IPS-20b (cell line): ENCODE results near the gene NPRL2.

Experiments
- H3K27ac ChIP-seq: one replicate; pipeline ENCODE4 v1.5.1; 2013; ENCODE audit warnings: low read length
- H3K27me3 ChIP-seq: 2 replicates; pipeline ENCODE4 v1.6.1; 2013; ENCODE audit warnings: mild to moderate bottlenecking, low read length, inconsistent platforms; ENCODE audit not compliant: insufficient read depth
- H3K36me3 ChIP-seq: 2 replicates; pipeline ENCODE4 v1.6.1; 2013; ENCODE audit warnings: low read depth, mild to moderate bottlenecking, inconsistent platforms, low read length, moderate library complexity; ENCODE audit not compliant: insufficient read depth
- H3K4me1 ChIP-seq: 2 replicates; pipeline ENCODE4 v1.6.1; 2013; ENCODE audit warnings: mild to moderate bottlenecking, control low read depth, inconsistent platforms, low read length, moderate library complexity; ENCODE audit not compliant: insufficient read depth
- H3K4me3 ChIP-seq: 2 replicates; pipeline ENCODE4 v1.5.1; 2013; ENCODE audit warnings: mild to moderate bottlenecking, low read length, inconsistent platforms
- H3K9ac ChIP-seq: 2 replicates; pipeline ENCODE4 v1.6.1; 2013; ENCODE audit warnings: low read depth, mild to moderate bottlenecking, inconsistent platforms, low read length, moderate library complexity
- H3K9me3 ChIP-seq: 2 replicates; pipeline ENCODE4 v1.6.1; 2013; ENCODE audit warnings: mild to moderate bottlenecking, low read depth, low read length, inconsistent platforms; ENCODE audit not compliant: insufficient read depth

NPRL2 gene

DNA sequence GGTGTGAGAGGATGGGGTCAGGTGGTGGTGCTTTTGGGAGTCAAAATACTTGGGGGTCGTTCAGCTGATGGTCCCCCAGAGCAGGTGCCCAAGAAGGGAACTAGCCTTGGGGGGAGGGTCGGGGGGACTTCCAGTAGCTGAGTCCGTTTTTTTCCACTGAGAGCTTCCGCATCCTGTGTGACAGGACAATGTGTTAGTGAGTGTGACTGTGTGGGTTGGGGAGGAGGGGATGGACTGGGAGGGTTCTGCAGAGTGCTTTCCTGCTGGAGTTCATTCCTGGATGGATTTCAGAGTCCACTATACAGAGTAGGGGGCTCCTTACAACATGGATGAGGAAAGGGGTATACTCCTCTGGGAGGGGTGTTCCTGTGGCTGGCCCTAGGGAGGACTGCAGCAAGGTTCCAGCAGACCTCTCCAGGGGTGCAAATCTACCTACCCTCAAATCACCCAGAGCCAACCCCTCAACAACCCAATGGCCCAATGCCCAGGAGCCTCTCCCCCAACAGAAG is 27.4 kb downstream of the NPRL2 start:
- H3K27ac ChIP-seq: no peak overlapping the region
- no peaks in the 10 kb centered on the region for H3K27me3 ChIP-seq
- peak overlapping the region; percentile 100; the same call in 1 of the 2 replicates for H3K4me3 ChIP-seq
- no peaks in the 10 kb centered on the region for H3K9me3 ChIP-seq
- H3K9ac ChIP-seq: peak overlapping the region; percentile 99; the same call in 1 of the 2 replicates
- H3K36me3 ChIP-seq: peaks cover 35% of the 10 kb centered on the region
- peaks cover 7% of the 10 kb centered on the region; the same call in 1 of the 2 replicates for H3K4me1 ChIP-seq

DNA sequence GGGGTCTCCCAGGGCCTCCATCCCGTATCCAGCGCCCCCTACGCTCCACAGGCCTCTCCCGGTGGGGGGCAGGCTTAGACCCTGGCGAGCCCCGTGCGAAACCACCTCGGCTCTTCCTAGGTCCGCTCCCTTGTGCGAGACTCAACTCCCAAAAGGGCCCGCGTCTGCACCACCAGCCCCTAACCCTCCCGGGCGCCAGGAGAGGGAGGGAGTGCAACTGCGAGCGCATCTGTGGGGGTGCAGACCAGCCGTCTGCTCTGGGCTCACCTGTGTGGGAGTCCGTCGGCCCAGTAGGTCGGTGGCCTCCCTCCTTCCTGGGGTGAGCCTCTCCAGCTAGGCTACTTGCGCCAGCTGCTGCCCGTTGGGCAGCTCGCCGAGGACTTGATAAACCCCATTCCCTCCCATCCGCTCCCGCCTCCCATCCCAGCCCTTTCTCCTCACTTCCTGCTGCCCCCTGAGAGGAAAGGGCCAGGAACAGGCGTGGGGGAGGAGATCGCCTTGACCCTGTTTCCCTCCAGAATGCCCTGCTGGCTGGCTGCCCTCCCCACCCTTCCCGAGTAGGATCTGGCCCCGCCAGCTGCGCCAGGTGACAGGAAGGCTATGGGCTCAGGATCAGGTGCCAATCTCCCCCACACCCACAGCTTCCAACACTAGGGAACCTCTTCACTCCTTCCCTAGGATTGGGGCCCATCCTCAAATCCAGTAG is 28.0 kb downstream of the NPRL2 start, which contains the start of gene HYAL2:
Gene HYAL2, minus strand, starts transcription at position 360 of the 706 bp plus-strand sequence. CDS start 2,256 bp downstream, outside the sequence.
- H3K4me1 ChIP-seq: peaks cover 7% of the 10 kb centered on the region; the same call in 1 of the 2 replicates
- H3K36me3 ChIP-seq: peaks cover 41% of the 10 kb centered on the region

DNA sequence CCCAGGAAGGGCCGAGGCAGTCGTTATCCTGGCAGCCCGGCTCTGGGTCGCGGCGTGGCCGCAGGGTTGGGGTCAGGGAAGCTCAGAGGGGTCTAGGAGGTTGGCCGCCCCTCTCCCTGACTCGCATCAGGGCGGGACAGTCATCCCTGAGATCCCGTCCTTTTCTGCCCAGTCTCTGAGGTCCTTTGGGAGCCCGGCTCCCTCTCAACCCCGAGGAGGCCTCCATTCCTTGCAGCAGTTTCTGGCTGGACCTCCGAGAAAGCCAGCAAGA is 28.5 kb downstream of the NPRL2 start:
- H3K36me3 ChIP-seq: peaks cover 46% of the 10 kb centered on the region
- H3K4me3 ChIP-seq: peak overlapping the region; percentile 100
- no peaks in the 10 kb centered on the region for H3K9me3 ChIP-seq
- peak overlapping the region; percentile 99; the same call in 1 of the 2 replicates for H3K9ac ChIP-seq
- peaks cover 7% of the 10 kb centered on the region for H3K4me1 ChIP-seq
- no peaks in the 10 kb centered on the region for H3K27me3 ChIP-seq
- peak overlapping the region; percentile 91 for H3K27ac ChIP-seq

More for the DNA sequence above, 28.0 kb downstream of the NPRL2 start, which contains the start of gene HYAL2:
- Histone ChIP-seq H3K27ac (peak within 1 kb of the TSS; percentile 91), H3K9ac (peak within 1 kb of the TSS; percentile 99), H3K4me3 (peak within 1 kb of the TSS; percentile 100), H3K27me3 (no peaks in the 10 kb centered on the region), H3K9me3 (no peaks in the 10 kb centered on the region)

DNA sequence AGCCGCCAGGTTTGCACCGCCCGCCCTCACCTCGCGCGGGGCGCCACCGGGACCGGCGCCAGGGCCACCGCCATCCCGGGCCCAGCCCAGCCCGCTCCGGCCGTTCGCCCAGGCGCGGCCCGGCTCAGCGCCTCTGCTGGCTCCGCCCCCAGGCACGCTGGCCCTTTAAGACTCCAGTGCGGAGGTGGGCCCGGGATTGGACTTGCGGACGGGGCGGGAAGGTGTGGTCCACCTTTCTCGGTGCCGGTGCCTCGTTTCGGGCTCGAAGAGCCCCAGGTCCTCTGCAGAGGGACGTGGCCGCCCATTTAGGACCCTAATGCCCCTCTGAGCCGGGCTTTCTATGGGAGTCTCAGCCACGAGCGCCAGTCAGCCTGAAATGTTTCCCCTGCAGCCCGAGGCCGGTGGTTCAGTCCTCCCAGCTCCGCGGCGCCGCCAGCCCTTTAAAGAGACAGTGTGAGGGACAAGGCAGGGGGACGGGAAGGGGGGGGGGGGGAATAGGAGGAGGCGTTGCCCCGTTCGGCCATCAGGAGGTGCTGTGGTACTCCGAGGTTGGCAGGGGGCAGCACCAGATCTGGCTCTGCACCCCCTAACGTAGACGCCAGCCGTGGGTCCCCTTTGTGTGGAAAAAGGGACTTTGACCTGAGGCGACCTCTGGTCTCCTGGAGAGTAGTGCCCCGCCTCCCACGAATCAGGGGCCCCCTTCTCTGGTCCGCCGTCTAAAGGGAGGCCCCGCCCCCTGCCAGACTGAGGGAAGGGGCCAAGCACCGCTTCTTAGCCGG is 29.1 kb downstream of the NPRL2 start:
- H3K4me1 ChIP-seq: peaks cover 7% of the 10 kb centered on the region
- H3K27me3 ChIP-seq: no peaks in the 10 kb centered on the region
- no peaks in the 10 kb centered on the region for H3K9me3 ChIP-seq
- peak overlapping the region; percentile 91 for H3K27ac ChIP-seq
- peaks cover 51% of the 10 kb centered on the region for H3K36me3 ChIP-seq
- H3K4me3 ChIP-seq: peak overlapping the region; percentile 100
- peak overlapping the region; percentile 99 for H3K9ac ChIP-seq

DNA sequence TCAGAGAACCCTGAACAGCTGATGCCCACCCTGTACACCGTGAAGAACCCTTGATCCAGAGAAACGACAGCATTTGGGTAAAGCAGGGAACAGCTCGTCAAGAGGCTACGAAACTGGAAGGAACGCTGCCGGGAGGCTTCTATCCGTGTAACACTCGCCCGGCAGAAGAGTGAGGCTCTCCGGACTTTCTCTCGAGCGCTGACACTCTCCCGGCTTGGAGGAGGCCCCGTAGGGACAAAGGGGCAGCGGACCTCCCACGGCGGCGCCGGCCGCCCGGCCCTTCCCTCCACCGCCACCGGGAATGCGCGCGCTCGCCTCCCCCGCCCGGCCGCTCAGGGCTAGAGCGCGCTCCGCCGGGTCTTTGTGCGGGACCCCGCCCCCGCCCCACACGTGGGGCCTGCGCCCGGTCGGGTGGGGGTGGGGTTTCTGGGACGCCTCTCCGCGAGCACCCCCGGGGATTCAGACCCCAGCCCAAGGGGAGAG is 29.7 kb downstream of the NPRL2 start:
- Histone ChIP-seq H3K27ac (peak overlapping the region; percentile 91), H3K4me3 (peak overlapping the region; percentile 100), H3K36me3 (peaks cover 54% of the 10 kb centered on the region), H3K9me3 (no peaks in the 10 kb centered on the region), H3K27me3 (no peaks in the 10 kb centered on the region), H3K9ac (peak overlapping the region; percentile 99), H3K4me1 (peaks cover 7% of the 10 kb centered on the region)

DNA sequence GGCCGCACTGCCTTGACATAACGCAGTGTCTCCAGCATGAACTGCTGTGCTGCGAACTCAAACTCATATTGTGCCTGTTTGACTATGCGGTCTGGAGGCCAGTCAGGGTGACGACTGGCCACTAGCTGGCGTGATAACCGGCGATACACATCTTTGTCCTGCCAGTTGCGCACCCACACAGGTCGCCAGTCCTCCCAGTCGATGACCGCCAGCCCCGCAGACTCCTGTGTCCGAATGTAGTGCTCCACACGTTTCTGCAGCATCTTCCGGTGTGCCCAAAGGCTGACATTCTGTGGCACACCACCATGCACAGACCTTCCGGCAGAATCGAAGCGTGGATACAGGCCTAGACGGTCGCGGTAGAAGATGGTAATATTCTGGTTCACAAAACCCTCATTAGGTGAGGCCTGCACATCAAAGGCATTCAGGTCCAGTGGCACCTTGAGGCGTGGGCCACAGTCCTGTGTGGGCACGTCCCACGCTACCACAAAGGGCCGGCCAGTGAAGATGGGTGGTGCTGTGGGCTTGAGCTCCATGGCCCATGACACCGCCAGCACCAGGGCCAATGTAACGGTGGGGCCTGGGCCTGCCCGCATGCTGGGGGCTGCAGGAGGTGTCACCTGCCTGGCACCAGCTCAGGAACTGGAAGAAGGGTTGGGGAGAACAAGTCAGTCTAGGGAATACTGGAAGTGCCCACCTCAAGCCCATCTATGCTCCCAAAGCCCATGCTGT is 30.5 kb downstream of the NPRL2 start:
- Histone ChIP-seq H3K9me3 (no peaks in the 10 kb centered on the region), H3K9ac (peak overlapping the region; percentile 99), H3K27me3 (no peaks in the 10 kb centered on the region), H3K4me3 (peak overlapping the region; percentile 100), H3K4me1 (peaks cover 7% of the 10 kb centered on the region), H3K36me3 (peaks cover 51% of the 10 kb centered on the region), H3K27ac (peak overlapping the region; percentile 82)

DNA sequence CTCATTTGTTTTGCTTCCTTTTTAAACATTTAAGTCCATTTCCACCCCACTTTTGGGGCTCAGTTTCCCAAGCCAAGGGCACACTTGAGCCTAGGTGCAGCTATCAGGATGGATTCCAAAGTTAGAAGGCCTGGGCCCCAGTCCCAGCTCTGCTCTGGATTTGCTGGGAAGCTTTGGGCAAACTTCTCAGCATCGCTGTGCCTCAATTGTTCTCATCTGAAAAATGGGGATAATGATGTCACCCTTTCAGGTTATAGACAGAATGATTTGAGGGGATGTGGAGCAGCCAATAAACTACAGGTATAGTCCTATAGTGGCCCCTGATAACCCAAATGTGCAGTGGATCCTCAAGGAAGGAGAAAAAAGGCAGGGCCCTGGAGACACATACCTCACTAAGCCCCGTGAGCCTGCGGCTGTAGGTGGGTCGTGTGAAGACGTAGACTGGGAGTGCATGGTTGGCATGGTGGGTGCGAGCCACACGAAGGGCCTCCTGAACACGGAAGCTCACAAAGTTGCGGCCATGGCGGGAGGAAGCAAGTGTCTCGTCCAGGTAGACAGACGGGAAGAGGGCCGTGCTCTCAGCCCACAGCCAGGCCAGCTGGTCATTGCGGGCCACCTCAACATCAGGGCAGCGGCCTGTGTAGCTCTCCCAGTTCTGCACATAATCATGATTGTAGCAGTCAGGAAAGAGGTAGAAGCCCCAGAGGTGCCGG is 31.2 kb downstream of the NPRL2 start:
- H3K36me3 ChIP-seq: peaks cover 48% of the 10 kb centered on the region
- H3K9me3 ChIP-seq: no peaks in the 10 kb centered on the region
- H3K27me3 ChIP-seq: no peaks in the 10 kb centered on the region
- peaks cover 6% of the 10 kb centered on the region for H3K4me1 ChIP-seq
- H3K9ac ChIP-seq: no peak overlapping the region
- peak overlapping the region; percentile 100; the same call in 1 of the 2 replicates for H3K4me3 ChIP-seq
- no peak overlapping the region for H3K27ac ChIP-seq

DNA sequence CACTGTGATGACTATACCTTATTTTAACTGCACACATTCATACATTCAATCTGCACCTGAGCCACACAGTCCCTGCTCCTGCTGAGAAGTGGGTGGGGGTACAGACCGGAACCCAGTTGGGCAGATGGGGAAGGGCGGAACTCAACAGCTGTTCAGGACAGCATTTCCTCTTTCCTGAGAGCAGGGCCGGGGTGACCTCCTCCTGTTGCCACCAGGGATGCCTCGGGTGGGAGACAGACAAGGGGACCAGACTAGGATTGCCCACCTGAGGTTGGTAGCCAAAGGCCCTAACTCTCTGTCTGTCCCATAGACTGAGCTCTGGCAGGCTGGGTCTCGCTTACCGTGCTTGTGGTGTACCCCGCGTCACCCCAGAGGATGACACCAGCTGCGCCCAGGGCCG is 32.0 kb downstream of the NPRL2 start:
- no peaks in the 10 kb centered on the region for H3K9me3 ChIP-seq
- H3K4me1 ChIP-seq: peaks cover 5% of the 10 kb centered on the region
- H3K4me3 ChIP-seq: no peak overlapping the region
- no peak overlapping the region for H3K9ac ChIP-seq
- no peaks in the 10 kb centered on the region for H3K27me3 ChIP-seq
- H3K27ac ChIP-seq: no peak overlapping the region
- peaks cover 45% of the 10 kb centered on the region for H3K36me3 ChIP-seq

DNA sequence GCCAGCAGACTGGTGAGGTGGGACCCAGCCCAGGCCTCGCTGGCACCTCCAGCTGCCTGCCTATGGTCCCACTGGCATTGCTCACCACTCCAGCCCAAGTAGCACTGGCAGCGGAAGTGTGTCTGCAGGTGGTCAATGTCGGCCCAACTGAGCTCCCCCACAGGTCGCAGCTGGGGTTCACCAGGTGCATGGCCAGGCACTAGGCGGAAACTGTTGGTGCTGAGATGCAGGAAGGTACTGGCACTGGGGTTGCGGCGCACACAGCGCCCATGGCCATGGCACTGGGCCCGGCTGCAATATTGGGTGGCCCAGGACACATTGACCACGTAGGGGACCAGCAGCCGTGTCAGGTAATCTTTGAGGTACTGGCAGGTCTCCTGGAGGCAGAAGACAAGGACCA is 32.4 kb downstream of the NPRL2 start:
- peaks cover 45% of the 10 kb centered on the region for H3K36me3 ChIP-seq
- no peak overlapping the region for H3K9ac ChIP-seq
- H3K9me3 ChIP-seq: no peaks in the 10 kb centered on the region

DNA sequence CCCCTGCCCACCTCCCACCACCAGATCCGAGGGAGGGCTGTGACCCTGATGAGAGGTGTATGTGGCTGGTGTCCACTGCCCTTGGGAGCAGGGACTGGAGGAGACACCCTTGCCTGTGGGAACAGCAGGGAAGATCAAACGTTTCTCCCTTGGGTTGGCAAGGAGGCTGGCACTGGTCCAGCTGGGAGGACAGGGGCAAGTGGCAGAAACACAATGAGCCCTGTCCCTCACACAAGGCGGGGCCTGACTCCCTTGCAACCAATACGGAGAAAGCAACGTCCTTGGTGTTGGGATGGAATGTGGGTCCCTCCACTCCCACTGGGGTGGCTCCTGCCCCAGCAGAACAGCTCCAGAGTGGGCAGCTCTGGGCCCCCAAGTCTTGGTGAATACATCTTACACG is 33.3 kb downstream of the NPRL2 start:
- no peak overlapping the region for H3K4me3 ChIP-seq
- no peak overlapping the region for H3K27ac ChIP-seq

More for the DNA sequence above, 32.4 kb downstream of the NPRL2 start:
- Histone ChIP-seq H3K4me3 (no peak overlapping the region), H3K27ac (no peak overlapping the region), H3K4me1 (peaks cover 4% of the 10 kb centered on the region), H3K27me3 (no peaks in the 10 kb centered on the region)

More for the DNA sequence above, 33.3 kb downstream of the NPRL2 start:
- Histone ChIP-seq H3K27me3 (no peaks in the 10 kb centered on the region), H3K36me3 (peaks cover 45% of the 10 kb centered on the region), H3K9me3 (no peaks in the 10 kb centered on the region), H3K4me1 (no peaks in the 10 kb centered on the region; the same call in 1 of the 2 replicates), H3K9ac (no peak overlapping the region)
